ENCODE data around the gene TES. TPM values are rescaled to one million over a fixed set of nuclear protein-coding genes. Genes with fewer than 3 reads are reported as not detected.

Gene TES
- total RNA-seq, 1 donor from 2014 or later = 33.9 TPM

GRCh38 chr7:116187400-116187799, 22.9 kb upstream of the TES start:
- no peak overlapping the region for H3K4me3 ChIP-seq (ENCODE audit: low read length in 3 of 3)
- no peaks in the 10 kb centered on the region for H3K27me3 ChIP-seq (ENCODE audit: control insufficient read depth in 3 of 3, insufficient read depth in 3 of 3, low read length in 3 of 3)
- no peak overlapping the region for H3K9ac ChIP-seq (ENCODE audit: low read depth in 1 of 3, low read length in 3 of 3)
- H3K27ac ChIP-seq (ENCODE audit: low read depth, low read length) = no peak overlapping the region
- H3K36me3 ChIP-seq (ENCODE audit: control insufficient read depth in 3 of 3, insufficient read depth in 3 of 3, low read length in 3 of 3) = no peaks in the 10 kb centered on the region
- H3K4me1 ChIP-seq (ENCODE audit: control insufficient read depth in 3 of 3, insufficient read depth in 3 of 3, low read length in 3 of 3) = no peaks in the 10 kb centered on the region
- H3K9me3 ChIP-seq (ENCODE audit: control insufficient read depth in 3 of 3, low read length in 3 of 3) = peaks cover 0 to 5% (median 2%) of the 10 kb centered on the region in 3 donors

GRCh38 chr7:116193329-116194087, 16.8 kb upstream of the TES start:
- H3K4me1 ChIP-seq (ENCODE audit: control insufficient read depth in 3 of 3, insufficient read depth in 3 of 3, low read length in 3 of 3) = no peaks in the 10 kb centered on the region
- H3K4me3 ChIP-seq (ENCODE audit: low read length in 3 of 3) = no peak overlapping the region
- H3K36me3 ChIP-seq (ENCODE audit: control insufficient read depth in 3 of 3, insufficient read depth in 3 of 3, low read length in 3 of 3) = no peaks in the 10 kb centered on the region
- no peak overlapping the region for H3K9ac ChIP-seq (ENCODE audit: low read depth in 1 of 3, low read length in 3 of 3)
- H3K27ac ChIP-seq (ENCODE audit: low read depth, low read length) = no peak overlapping the region
- no peaks in the 10 kb centered on the region for H3K9me3 ChIP-seq (ENCODE audit: control insufficient read depth in 3 of 3, low read length in 3 of 3)
- no peaks in the 10 kb centered on the region for H3K27me3 ChIP-seq (ENCODE audit: control insufficient read depth in 3 of 3, insufficient read depth in 3 of 3, low read length in 3 of 3)

DNA sequence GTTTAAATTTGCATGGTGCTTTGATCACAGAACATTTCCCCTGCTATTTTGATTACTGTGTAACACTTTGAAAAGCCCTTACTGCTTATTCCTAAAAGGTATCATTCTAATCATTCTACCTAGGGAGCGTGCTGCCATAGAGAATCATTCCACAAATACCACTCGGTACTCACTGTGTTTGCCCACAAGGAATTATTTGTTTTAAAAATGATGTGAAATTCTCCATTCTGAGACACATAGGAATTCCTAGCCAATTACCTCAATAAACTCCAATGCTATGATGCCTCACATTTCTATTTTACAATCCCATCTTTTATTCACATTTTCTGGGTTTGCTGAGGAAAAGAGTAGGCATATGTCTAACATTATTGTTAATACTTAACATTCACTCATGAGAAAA, 16.2 kb upstream of the TES start:
- Histone ChIP-seq H3K4me3 (ENCODE audit: low read length in 3 of 3) (no peak overlapping the region), H3K9ac (ENCODE audit: low read depth in 1 of 3, low read length in 3 of 3) (no peak overlapping the region), H3K4me1 (ENCODE audit: control insufficient read depth in 3 of 3, insufficient read depth in 3 of 3, low read length in 3 of 3) (no peaks in the 10 kb centered on the region), H3K27me3 (ENCODE audit: control insufficient read depth in 3 of 3, insufficient read depth in 3 of 3, low read length in 3 of 3) (no peaks in the 10 kb centered on the region), H3K9me3 (ENCODE audit: control insufficient read depth in 3 of 3, low read length in 3 of 3) (no peaks in the 10 kb centered on the region), H3K36me3 (ENCODE audit: control insufficient read depth in 3 of 3, insufficient read depth in 3 of 3, low read length in 3 of 3) (no peaks in the 10 kb centered on the region), H3K27ac (ENCODE audit: low read depth, low read length) (no peak overlapping the region)

GRCh38 chr7:116195451-116195850, 14.9 kb upstream of the TES start:
- no peaks in the 10 kb centered on the region for H3K9me3 ChIP-seq (ENCODE audit: control insufficient read depth in 3 of 3, low read length in 3 of 3)
- no peak overlapping the region for H3K9ac ChIP-seq (ENCODE audit: low read depth in 1 of 3, low read length in 3 of 3)
- no peak overlapping the region for H3K4me3 ChIP-seq (ENCODE audit: low read length in 3 of 3)
- no peaks in the 10 kb centered on the region for H3K4me1 ChIP-seq (ENCODE audit: control insufficient read depth in 3 of 3, insufficient read depth in 3 of 3, low read length in 3 of 3)
- no peaks in the 10 kb centered on the region for H3K27me3 ChIP-seq (ENCODE audit: control insufficient read depth in 3 of 3, insufficient read depth in 3 of 3, low read length in 3 of 3)
- H3K36me3 ChIP-seq (ENCODE audit: control insufficient read depth in 3 of 3, insufficient read depth in 3 of 3, low read length in 3 of 3) = no peaks in the 10 kb centered on the region
- no peak overlapping the region for H3K27ac ChIP-seq (ENCODE audit: low read depth, low read length)

DNA sequence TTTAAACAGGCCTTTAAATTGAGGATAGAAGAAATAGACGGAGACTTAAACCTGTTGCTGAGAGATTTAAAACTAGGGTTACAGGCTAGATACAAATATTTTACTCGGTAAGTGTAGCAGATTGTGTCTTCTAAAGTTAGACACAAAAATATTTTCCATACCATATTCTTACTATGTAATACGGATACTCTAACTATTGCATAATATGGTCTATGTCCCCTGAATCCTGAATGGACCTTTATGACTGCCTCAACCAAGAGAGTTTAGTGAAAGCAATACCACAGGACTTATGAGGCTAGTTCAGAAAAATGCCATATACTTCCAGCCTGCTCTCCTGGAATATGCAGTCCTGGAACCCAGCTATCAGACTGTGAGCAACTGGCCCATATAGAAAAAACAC, 13.4 kb upstream of the TES start:
- H3K27ac ChIP-seq (ENCODE audit: low read depth, low read length) = no peak overlapping the region
- H3K4me3 ChIP-seq (ENCODE audit: low read length in 3 of 3) = no peak overlapping the region
- no peaks in the 10 kb centered on the region for H3K27me3 ChIP-seq (ENCODE audit: control insufficient read depth in 3 of 3, insufficient read depth in 3 of 3, low read length in 3 of 3)
- no peak overlapping the region for H3K9ac ChIP-seq (ENCODE audit: low read depth in 1 of 3, low read length in 3 of 3)
- H3K9me3 ChIP-seq (ENCODE audit: control insufficient read depth in 3 of 3, low read length in 3 of 3) = no peaks in the 10 kb centered on the region
- H3K4me1 ChIP-seq (ENCODE audit: control insufficient read depth in 3 of 3, insufficient read depth in 3 of 3, low read length in 3 of 3) = no peaks in the 10 kb centered on the region
- no peaks in the 10 kb centered on the region for H3K36me3 ChIP-seq (ENCODE audit: control insufficient read depth in 3 of 3, insufficient read depth in 3 of 3, low read length in 3 of 3)

DNA sequence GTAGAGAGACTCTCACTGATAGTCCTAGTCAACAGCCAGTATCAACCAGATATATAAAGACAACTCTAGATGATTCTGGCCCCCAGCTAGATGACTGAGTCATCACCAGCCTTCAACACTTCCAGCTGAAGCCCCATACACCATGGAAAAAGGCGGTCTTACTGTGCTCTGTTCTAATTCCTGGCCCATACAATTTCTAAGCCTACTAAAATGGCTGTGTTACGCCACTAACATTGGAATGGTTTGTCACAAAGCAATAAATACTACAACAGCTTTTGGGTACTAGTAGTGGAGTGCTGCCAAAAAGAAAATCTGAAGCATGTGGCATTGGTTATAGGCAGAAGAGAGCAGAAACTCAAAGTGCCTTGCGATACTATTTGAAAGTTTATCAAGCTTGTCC, 13.0 kb upstream of the TES start:
- Histone ChIP-seq H3K4me3 (ENCODE audit: low read length in 3 of 3) (no peak overlapping the region), H3K36me3 (ENCODE audit: control insufficient read depth in 3 of 3, insufficient read depth in 3 of 3, low read length in 3 of 3) (no peaks in the 10 kb centered on the region), H3K4me1 (ENCODE audit: control insufficient read depth in 3 of 3, insufficient read depth in 3 of 3, low read length in 3 of 3) (no peaks in the 10 kb centered on the region), H3K9ac (ENCODE audit: low read depth in 1 of 3, low read length in 3 of 3) (no peak overlapping the region), H3K27me3 (ENCODE audit: control insufficient read depth in 3 of 3, insufficient read depth in 3 of 3, low read length in 3 of 3) (no peaks in the 10 kb centered on the region), H3K27ac (ENCODE audit: low read depth, low read length) (no peak overlapping the region), H3K9me3 (ENCODE audit: control insufficient read depth in 3 of 3, low read length in 3 of 3) (no peaks in the 10 kb centered on the region)

GRCh38 chr7:116198748-116199410, 11.5 kb upstream of the TES start:
- H3K4me1 ChIP-seq (ENCODE audit: control insufficient read depth in 3 of 3, insufficient read depth in 3 of 3, low read length in 3 of 3) = no peaks in the 10 kb centered on the region
- H3K36me3 ChIP-seq (ENCODE audit: control insufficient read depth in 3 of 3, insufficient read depth in 3 of 3, low read length in 3 of 3) = no peaks in the 10 kb centered on the region
- H3K27ac ChIP-seq (ENCODE audit: low read depth, low read length) = no peak overlapping the region
- H3K27me3 ChIP-seq (ENCODE audit: control insufficient read depth in 3 of 3, insufficient read depth in 3 of 3, low read length in 3 of 3) = no peaks in the 10 kb centered on the region
- no peaks in the 10 kb centered on the region for H3K9me3 ChIP-seq (ENCODE audit: control insufficient read depth in 3 of 3, low read length in 3 of 3)
- no peak overlapping the region for H3K9ac ChIP-seq (ENCODE audit: low read depth in 1 of 3, low read length in 3 of 3)
- H3K4me3 ChIP-seq (ENCODE audit: low read length in 3 of 3) = no peak overlapping the region

GRCh38 chr7:116200963-116201362, 9.4 kb upstream of the TES start:
- Histone ChIP-seq H3K27me3 (ENCODE audit: control insufficient read depth in 3 of 3, insufficient read depth in 3 of 3, low read length in 3 of 3) (no peaks in the 10 kb centered on the region), H3K4me1 (ENCODE audit: control insufficient read depth in 3 of 3, insufficient read depth in 3 of 3, low read length in 3 of 3) (no peaks in the 10 kb centered on the region), H3K36me3 (ENCODE audit: control insufficient read depth in 3 of 3, insufficient read depth in 3 of 3, low read length in 3 of 3) (no peaks in the 10 kb centered on the region), H3K4me3 (ENCODE audit: low read length in 3 of 3) (no peak overlapping the region), H3K9me3 (ENCODE audit: control insufficient read depth in 3 of 3, low read length in 3 of 3) (no peaks in the 10 kb centered on the region), H3K27ac (ENCODE audit: low read depth, low read length) (no peak overlapping the region), H3K9ac (ENCODE audit: low read depth in 1 of 3, low read length in 3 of 3) (no peak overlapping the region)

DNA sequence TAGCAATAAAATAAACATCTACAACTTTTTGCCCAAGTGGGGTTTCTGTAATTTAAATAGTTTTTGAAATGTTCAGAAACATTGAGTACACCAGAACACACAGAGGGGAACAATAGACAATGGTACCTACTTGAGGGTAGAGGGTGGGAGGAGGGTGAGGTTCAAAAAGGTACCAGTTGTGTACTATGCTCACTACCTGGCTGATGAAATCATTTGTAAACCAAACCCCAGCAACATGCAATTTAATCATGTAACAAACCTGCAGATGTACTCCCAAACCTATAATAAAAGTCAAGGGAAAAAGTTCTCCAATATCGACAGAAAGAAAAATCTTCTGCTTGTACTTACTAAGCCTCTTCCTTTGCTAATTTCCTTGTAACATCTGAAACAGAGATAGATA, 4.2 kb upstream of the TES start:
- Histone ChIP-seq H3K36me3 (ENCODE audit: control insufficient read depth in 3 of 3, insufficient read depth in 3 of 3, low read length in 3 of 3) (no peaks in the 10 kb centered on the region), H3K9ac (ENCODE audit: low read depth in 1 of 3, low read length in 3 of 3) (no peak overlapping the region), H3K27ac (ENCODE audit: low read depth, low read length) (no peak overlapping the region), H3K4me1 (ENCODE audit: control insufficient read depth in 3 of 3, insufficient read depth in 3 of 3, low read length in 3 of 3) (peaks cover 1 to 4% (median 4%) of the 10 kb centered on the region in 3 donors), H3K27me3 (ENCODE audit: control insufficient read depth in 3 of 3, insufficient read depth in 3 of 3, low read length in 3 of 3) (peaks cover 0 to 10% (median 5%) of the 10 kb centered on the region in 3 donors), H3K9me3 (ENCODE audit: control insufficient read depth in 3 of 3, low read length in 3 of 3) (no peaks in the 10 kb centered on the region), H3K4me3 (ENCODE audit: low read length in 3 of 3) (no peak overlapping the region)

GRCh38 chr7:116208919-116209318, 1.4 kb upstream of the TES start:
- Histone ChIP-seq H3K9me3 (ENCODE audit: control insufficient read depth in 3 of 3, low read length in 3 of 3) (no peaks in the 10 kb centered on the region), H3K27ac (ENCODE audit: low read depth, low read length) (no peak overlapping the region), H3K4me3 (ENCODE audit: low read length in 3 of 3) (no peak overlapping the region), H3K27me3 (ENCODE audit: control insufficient read depth in 3 of 3, insufficient read depth in 3 of 3, low read length in 3 of 3) (peaks cover 0 to 22% (median 8%) of the 10 kb centered on the region in 3 donors), H3K9ac (ENCODE audit: low read depth in 1 of 3, low read length in 3 of 3) (no peak overlapping the region), H3K36me3 (ENCODE audit: control insufficient read depth in 3 of 3, insufficient read depth in 3 of 3, low read length in 3 of 3) (no peaks in the 10 kb centered on the region), H3K4me1 (ENCODE audit: control insufficient read depth in 3 of 3, insufficient read depth in 3 of 3, low read length in 3 of 3) (peaks cover 5 to 6% (median 6%) of the 10 kb centered on the region in 3 donors)

All from skeletal muscle tissue (tissue), 4 donors.